ENCODE measurements around the gene RASGRF1. TPM values are rescaled to one million over a fixed set of nuclear protein-coding genes. Genes with fewer than 3 reads are reported as not detected.

RASGRF1 gene
- total and polyA plus RNA-seq, 12 donors: under 0.01 to 0.86 (median 0.37) TPM; not detected in 9

GRCh38 chr15:79089890-79090486, 592 bp downstream of the RASGRF1 start:
- ATAC-seq: no peak
- peaks cover 0 to 24% (median 20%) of the 10 kb centered on the region in 9 donors for H3K4me1 ChIP-seq
- no peak overlapping the region for H3K27ac ChIP-seq
- intact Hi-C loops (cut with DNase I): loop anchor here in 1 of 10 donors (10.0 kb wide), 1 partner anchor 55 kb away; no protein-coding TSS in a partner anchor
- H3K9me3 ChIP-seq: no peaks in the 10 kb centered on the region
- WGBS, 2 donors: 1% methylated on average over 53 of the region's 53 CpGs
- DNase-seq: no peak
- no peak for TF ChIP-seq CTCF (IDR thresholded peaks at IDR 0.05)
- H3K27me3 ChIP-seq: peaks cover 25 to 92% (median 85%) of the 10 kb centered on the region in 7 donors
- peak overlapping the region in 5 of 10 donors; percentile 15 to 41 (median 22) for H3K4me3 ChIP-seq
- no peaks in the 10 kb centered on the region for H3K36me3 ChIP-seq

GRCh38 chr15:79089331-79089889, 1.2 kb downstream of the RASGRF1 start:
- Histone ChIP-seq H3K9me3 (no peaks in the 10 kb centered on the region), H3K27me3 (peaks cover 25 to 94% (median 82%) of the 10 kb centered on the region in 7 donors), H3K36me3 (no peaks in the 10 kb centered on the region), H3K4me1 (peaks cover 0 to 24% (median 20%) of the 10 kb centered on the region in 9 donors), H3K4me3 (peak overlapping the region in 1 of 10 donors; percentile 11), H3K27ac (no peak overlapping the region)
- no peak for DNase-seq
- peak in 1 of 8 donors; percentile 16 for ATAC-seq
- TF ChIP-seq CTCF (IDR thresholded peaks at IDR 0.05): no peak
- 1 to 2% methylated on average over 47 of the region's 47 CpGs for WGBS, 2 donors
- intact Hi-C loops (cut with DNase I): loop anchor here in 1 of 10 donors (10.0 kb wide), 1 partner anchor 55 kb away; no protein-coding TSS in a partner anchor

GRCh38 chr15:79088426-79089205, 2.0 kb downstream of the RASGRF1 start:
- no peak for TF ChIP-seq CTCF (IDR thresholded peaks at IDR 0.05)
- DNase-seq (no peak), ATAC-seq (no peak)
- no peaks in the 10 kb centered on the region for H3K9me3 ChIP-seq
- intact Hi-C loops (cut with DNase I): loop anchor here in 1 of 10 donors (10.0 kb wide), 1 partner anchor 56 kb away; no protein-coding TSS in a partner anchor
- 49% methylated on average over 7 of the region's 7 CpGs for WGBS, 2 donors
- H3K4me3 ChIP-seq: no peak overlapping the region
- H3K27ac ChIP-seq: no peak overlapping the region
- H3K36me3 ChIP-seq: no peaks in the 10 kb centered on the region
- peaks cover 25 to 94% (median 77%) of the 10 kb centered on the region in 7 donors for H3K27me3 ChIP-seq
- peaks cover 0 to 24% (median 20%) of the 10 kb centered on the region in 9 donors for H3K4me1 ChIP-seq

GRCh38 chr15:79086814-79087213, 3.8 kb downstream of the RASGRF1 start:
- no peak overlapping the region for H3K4me3 ChIP-seq
- no peaks in the 10 kb centered on the region for H3K9me3 ChIP-seq
- H3K4me1 ChIP-seq: peaks cover 0 to 24% (median 20%) of the 10 kb centered on the region in 9 donors
- DNase-seq (no peak), ATAC-seq (no peak)
- H3K27me3 ChIP-seq: peaks cover 25 to 90% (median 67%) of the 10 kb centered on the region in 7 donors
- intact Hi-C loops (cut with DNase I): loop anchor here in 1 of 10 donors (10.0 kb wide), 1 partner anchor 58 kb away; no protein-coding TSS in a partner anchor
- WGBS, 2 donors: 68 to 75% methylated on average over 4 of the region's 4 CpGs
- H3K36me3 ChIP-seq: no peaks in the 10 kb centered on the region
- no peak overlapping the region for H3K27ac ChIP-seq
- no peak for TF ChIP-seq CTCF (IDR thresholded peaks at IDR 0.05)

All from heart right ventricle (tissue), 16 donors.